ENCODE results near the gene ZC3H12D.

ZC3H12D gene

DNA sequence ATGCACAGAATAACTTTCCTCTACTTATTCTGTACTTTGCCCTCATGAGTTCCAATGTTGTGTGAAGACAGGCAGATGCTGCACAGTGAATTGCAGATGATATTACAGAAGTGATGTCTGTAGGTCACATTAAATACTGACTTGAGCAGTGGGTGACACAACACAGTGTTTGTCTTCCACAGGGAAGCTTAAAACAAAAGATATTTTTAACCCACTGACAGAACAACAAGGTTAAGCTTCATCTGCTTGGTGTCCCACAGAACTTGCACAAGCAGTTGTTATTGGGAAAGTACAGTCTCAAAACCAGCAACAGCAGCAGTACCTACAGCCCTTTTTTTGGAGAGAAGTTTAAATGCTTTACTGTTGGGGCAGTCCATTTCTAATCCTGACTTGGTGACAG, 74.3 kb downstream of the ZC3H12D start:
- Histone ChIP-seq H3K4me1 (ENCODE audit: insufficient read depth, low read length, poor library complexity, severe bottlenecking) (no peaks in the 10 kb centered on the region), H3K79me2 (ENCODE audit: insufficient read depth, low read length) (no peaks in the 10 kb centered on the region), H4K20me1 (ENCODE audit: insufficient read depth, low read length, poor library complexity, severe bottlenecking) (no peaks in the 10 kb centered on the region), H3K9ac (ENCODE audit: low read depth, low read length, poor library complexity, severe bottlenecking) (no peak overlapping the region), H3K4me2 (ENCODE audit: low read depth, low read length, poor library complexity, severe bottlenecking) (no peak overlapping the region), H2AFZ (ENCODE audit: low read length) (no peak overlapping the region), H3K4me3 (ENCODE audit: low read length, poor library complexity, severe bottlenecking) (no peak overlapping the region), H3K9me3 (ENCODE audit: insufficient read depth, low read depth, low read length) (no peaks in the 10 kb centered on the region), H3K9me2 (replicated peaks; ENCODE audit: low read depth, low read length) (no peaks in the 10 kb centered on the region), H3K27me3 (ENCODE audit: insufficient read depth, low read length, poor library complexity, severe bottlenecking) (no peaks in the 10 kb centered on the region), H3F3A (ENCODE audit: low read depth) (no peaks in the 10 kb centered on the region), H3K36me3 (ENCODE audit: insufficient read depth, low read length) (peaks cover 25% of the 10 kb centered on the region; the same call in 1 of the 2 replicates)
- TF ChIP-seq CTCF (conservative IDR thresholded peaks at IDR 0.05; ENCODE audit: low read length) = no peak
- TF ChIP-seq EZH2phosphoT487 (IDR thresholded peaks at IDR 0.05; ENCODE audit: borderline replicate concordance) = no peak

GRCh38 chr6:149409617-149410016, 75.2 kb downstream of the ZC3H12D start:
- H3K4me2 ChIP-seq (ENCODE audit: low read depth, low read length, poor library complexity, severe bottlenecking) = no peak overlapping the region
- no peaks in the 10 kb centered on the region for H3K27me3 ChIP-seq (ENCODE audit: insufficient read depth, low read length, poor library complexity, severe bottlenecking)
- H3K36me3 ChIP-seq (ENCODE audit: insufficient read depth, low read length) = peaks cover 32% of the 10 kb centered on the region; the same call in 1 of the 2 replicates

GRCh38 chr6:149405823-149406765, 78.7 kb downstream of the ZC3H12D start:
- Histone ChIP-seq H3K27me3 (ENCODE audit: insufficient read depth, low read length, poor library complexity, severe bottlenecking) (no peaks in the 10 kb centered on the region), H3K9me2 (replicated peaks; ENCODE audit: low read depth, low read length) (no peaks in the 10 kb centered on the region), H4K20me1 (ENCODE audit: insufficient read depth, low read length, poor library complexity, severe bottlenecking) (no peaks in the 10 kb centered on the region), H2AFZ (ENCODE audit: low read length) (no peak overlapping the region), H3K36me3 (ENCODE audit: insufficient read depth, low read length) (peaks cover 55% of the 10 kb centered on the region), H3K4me1 (ENCODE audit: insufficient read depth, low read length, poor library complexity, severe bottlenecking) (no peaks in the 10 kb centered on the region), H3F3A (ENCODE audit: low read depth) (no peaks in the 10 kb centered on the region), H3K9ac (ENCODE audit: low read depth, low read length, poor library complexity, severe bottlenecking) (no peak overlapping the region), H3K9me3 (ENCODE audit: insufficient read depth, low read depth, low read length) (no peaks in the 10 kb centered on the region), H3K4me2 (ENCODE audit: low read depth, low read length, poor library complexity, severe bottlenecking) (no peak overlapping the region), H3K79me2 (ENCODE audit: insufficient read depth, low read length) (no peaks in the 10 kb centered on the region), H3K4me3 (ENCODE audit: low read length, poor library complexity, severe bottlenecking) (no peak overlapping the region)
- no peak for TF ChIP-seq CTCF (conservative IDR thresholded peaks at IDR 0.05; ENCODE audit: low read length)
- no peak for TF ChIP-seq EZH2phosphoT487 (IDR thresholded peaks at IDR 0.05; ENCODE audit: borderline replicate concordance)

More at GRCh38 chr6:149409617-149410016, 75.2 kb downstream of the ZC3H12D start:
- Histone ChIP-seq H3K9me3 (ENCODE audit: insufficient read depth, low read depth, low read length) (no peaks in the 10 kb centered on the region), H4K20me1 (ENCODE audit: insufficient read depth, low read length, poor library complexity, severe bottlenecking) (no peaks in the 10 kb centered on the region), H3K9ac (ENCODE audit: low read depth, low read length, poor library complexity, severe bottlenecking) (no peak overlapping the region), H3K4me1 (ENCODE audit: insufficient read depth, low read length, poor library complexity, severe bottlenecking) (no peaks in the 10 kb centered on the region), H3K4me3 (ENCODE audit: low read length, poor library complexity, severe bottlenecking) (no peak overlapping the region), H3K9me2 (replicated peaks; ENCODE audit: low read depth, low read length) (no peaks in the 10 kb centered on the region), H2AFZ (ENCODE audit: low read length) (no peak overlapping the region), H3K79me2 (ENCODE audit: insufficient read depth, low read length) (no peaks in the 10 kb centered on the region), H3F3A (ENCODE audit: low read depth) (no peaks in the 10 kb centered on the region)
- no peak for TF ChIP-seq CTCF (conservative IDR thresholded peaks at IDR 0.05; ENCODE audit: low read length)
- no peak for TF ChIP-seq EZH2phosphoT487 (IDR thresholded peaks at IDR 0.05; ENCODE audit: borderline replicate concordance)
